GM21515 (cell line): Measurements from ENCODE around the gene PDP2.
"Not testable (repeated sequence)": the region's sequence is repeated elsewhere in the genome, so short reads cannot be mapped to it uniquely, and the experiment has no call there.

Experiments
- ATAC-seq: cut with Tn5 transposase; IDR thresholded peaks from one replicate; pipeline ENCODE4 v1.9.1; 2021; ENCODE audit not compliant: unreplicated experiment

PDP2 gene

DNA sequence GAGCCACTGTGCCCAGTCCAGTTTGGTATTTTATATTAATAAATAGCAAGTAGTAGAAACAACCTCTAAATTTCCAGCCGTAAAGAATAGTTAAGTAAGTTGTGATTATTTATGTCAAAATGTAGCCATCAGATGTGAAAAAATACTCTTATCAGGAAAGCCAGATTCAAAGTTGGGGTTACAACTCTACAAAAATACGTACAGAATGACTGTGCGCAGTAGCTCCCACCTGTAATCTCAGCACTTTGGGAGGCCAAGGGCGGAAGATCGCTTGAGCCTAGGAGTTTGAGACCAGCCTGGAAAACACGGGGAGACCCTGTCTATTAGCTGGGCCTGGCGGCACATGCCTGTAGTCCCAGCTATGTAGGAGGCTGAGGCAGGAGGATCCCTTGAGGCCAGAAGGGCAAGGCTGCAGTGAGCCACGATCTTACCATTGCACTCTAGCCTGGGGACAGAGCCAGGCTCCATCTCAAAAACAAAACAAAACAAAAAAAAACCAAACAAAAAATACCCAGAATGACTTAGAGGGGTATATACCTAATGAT is 1.7 kb downstream of the PDP2 start:
- ATAC-seq, result no peak

DNA sequence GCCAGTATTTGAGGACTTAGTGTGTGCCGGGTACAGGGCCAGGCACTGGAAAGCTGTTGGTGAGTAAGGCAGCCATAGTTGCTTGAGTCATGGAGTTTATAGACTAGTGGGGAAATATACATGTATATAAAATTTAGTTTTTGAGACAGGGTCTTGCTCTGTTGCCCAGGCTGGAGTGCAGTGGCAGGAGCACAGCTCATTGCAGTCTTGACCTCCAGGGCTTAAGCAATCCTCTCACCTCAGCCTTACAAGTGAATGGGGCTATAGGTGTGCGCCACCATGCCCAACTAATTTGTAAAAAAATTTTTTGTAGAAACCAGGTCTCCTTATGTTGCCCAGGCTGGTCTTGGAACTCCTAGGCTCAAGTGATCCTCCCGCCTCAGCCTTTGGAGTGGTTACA is 2.4 kb downstream of the PDP2 start:
- ATAC-seq, result no peak

DNA sequence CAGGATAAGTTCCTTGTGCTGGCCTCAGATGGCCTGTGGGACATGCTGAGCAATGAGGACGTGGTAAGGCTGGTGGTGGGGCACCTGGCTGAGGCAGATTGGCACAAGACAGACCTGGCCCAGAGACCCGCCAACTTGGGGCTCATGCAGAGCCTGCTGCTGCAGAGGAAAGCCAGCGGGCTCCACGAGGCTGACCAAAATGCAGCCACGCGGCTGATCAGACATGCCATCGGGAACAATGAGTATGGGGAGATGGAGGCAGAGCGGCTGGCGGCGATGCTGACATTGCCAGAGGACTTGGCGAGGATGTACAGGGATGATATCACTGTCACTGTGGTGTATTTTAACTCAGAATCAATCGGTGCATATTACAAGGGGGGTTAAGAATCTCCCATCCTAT is 5.2 kb downstream of the PDP2 start:
- no peak for ATAC-seq

DNA sequence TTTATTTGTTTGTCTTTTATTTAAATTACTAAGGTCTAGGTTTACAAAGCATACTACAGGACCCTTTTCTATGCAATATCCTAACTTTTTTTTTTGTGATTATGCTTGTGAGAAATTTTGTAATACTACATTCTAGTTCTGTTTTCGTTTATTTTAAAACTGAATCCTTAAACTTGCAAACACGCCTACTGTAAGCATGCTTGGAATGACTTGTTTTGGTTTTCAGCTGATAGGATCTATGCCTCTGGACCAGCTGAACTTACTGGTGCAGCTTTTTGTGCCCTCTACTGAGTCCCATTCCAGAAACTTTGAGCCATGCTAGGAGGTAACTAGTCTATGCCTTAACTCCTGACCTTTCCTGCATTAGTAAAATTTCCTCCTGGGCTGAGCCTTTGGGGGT is 6.0 kb downstream of the PDP2 start:
- no peak for ATAC-seq

DNA sequence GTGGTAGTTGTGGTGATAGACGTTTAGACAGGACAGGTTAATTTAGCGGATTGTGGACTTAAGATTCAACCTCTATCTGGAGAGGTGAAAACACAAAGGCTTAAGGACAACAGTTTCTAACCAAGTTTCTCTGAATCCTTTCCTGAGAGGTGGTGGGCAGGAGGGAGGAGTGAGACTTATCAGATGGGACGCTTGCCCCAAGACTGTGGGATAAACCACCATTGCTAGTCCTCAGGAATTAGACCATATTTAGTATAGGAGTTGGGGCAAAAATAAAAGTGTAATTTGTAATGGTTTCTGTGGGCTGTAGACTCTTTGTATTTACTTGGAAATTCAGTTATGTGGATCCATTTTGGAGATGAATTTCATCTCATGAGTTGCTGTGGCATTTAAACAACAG is 6.6 kb downstream of the PDP2 start:
- no peak for ATAC-seq

DNA sequence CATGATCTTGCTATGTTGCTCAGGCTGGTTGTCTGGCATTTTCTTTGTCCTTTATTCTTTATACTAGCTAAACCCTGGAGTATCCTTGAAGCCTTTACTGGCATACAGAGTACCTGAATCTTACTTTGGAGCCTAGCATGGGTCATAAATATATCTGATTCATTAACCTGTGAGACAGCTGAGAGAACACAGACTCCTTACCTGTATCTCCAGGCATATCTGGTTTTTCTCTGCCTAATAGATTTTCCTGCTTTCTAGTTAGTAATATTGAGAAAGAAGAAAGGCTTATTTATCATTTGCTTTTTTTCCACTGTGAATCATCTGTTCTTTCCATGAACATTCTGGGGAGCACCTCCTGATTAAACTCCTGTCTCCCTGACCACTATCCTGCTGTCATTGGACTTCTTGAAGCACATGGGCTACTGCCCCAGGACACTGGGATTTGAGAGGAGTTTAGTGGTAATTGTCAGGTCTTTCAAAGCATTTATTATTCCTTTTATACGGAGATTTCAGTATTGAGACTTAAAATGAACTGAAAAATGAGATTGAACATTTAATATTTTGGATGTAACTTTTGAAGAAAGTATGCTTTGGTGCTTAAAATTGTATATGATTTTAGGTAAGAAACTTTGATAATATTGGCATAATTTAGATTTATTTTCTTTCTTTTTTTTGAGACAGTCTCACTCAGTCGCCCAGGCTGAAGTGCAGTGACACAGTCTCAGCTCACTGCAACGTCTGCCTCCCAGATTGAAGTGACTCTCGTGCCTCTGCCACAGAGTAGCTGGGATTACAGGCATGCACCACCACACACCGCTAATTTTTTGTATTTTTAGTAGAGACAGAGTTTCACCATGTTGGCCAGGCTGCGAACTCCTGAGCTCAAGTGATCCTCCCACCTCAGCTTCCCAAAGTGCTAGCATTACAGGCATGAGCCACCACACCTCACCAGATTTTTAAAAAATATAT is 8.6 kb downstream of the PDP2 start:
- ATAC-seq, result no peak

DNA sequence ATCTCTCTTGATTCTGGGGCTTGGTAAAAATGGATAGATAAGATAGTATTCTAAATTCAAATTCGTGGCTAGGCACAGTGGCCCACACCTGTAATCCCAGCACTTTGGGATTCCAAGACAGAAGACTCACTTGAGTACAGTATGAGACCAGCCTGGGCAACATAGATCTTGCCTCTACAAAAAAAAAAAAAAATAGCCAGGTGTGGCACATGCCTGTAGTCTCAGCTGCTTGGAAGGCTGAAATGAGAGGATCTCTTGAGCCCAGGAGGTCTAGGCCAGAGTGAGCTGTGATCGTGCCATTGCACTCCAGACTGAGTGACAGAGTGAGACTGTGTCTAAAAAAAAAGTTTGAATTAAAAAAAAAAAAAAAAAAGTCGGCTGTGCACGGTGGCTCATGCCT is 9.3 kb downstream of the PDP2 start:
- ATAC-seq, result no peak

DNA sequence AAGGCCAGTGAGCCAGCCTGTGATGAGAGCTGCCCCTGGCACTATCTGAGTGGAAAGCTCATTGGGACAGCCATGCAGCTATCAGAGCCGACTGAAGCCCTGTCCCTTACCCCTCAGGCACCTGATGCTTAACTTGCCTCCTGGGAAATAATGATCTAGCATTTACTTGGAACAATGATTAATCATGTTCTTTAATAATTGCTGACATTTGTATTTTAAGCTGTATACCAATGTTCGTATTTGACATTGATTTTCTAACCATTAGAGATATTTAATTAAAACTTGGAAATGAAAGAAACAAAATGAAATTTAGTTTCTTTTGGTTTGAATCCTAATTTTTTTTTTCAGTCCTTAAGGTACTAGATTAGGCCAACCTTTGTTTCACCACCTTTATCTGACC is 10.5 kb downstream of the PDP2 start:
- no peak for ATAC-seq

DNA sequence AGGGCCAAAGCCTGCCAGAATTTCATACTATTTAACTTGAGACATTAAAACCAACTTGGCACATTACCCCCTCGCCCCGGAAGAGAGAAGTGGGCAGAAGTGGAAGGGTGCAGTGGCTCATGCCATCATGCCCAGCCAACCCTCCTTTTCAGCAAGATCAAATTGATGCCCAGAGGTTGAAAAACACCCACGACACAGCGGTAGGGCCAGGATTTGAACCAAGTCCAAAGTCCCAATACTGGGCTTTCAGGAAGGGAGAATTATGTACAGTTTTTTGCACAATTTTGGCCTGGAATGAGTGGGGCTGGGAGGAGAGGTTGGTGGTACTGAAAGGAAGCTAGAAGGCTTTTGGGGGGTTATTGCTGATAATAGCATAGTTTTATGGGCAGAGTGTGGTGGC is 11.0 kb downstream of the PDP2 start:
- ATAC-seq, result no peak

DNA sequence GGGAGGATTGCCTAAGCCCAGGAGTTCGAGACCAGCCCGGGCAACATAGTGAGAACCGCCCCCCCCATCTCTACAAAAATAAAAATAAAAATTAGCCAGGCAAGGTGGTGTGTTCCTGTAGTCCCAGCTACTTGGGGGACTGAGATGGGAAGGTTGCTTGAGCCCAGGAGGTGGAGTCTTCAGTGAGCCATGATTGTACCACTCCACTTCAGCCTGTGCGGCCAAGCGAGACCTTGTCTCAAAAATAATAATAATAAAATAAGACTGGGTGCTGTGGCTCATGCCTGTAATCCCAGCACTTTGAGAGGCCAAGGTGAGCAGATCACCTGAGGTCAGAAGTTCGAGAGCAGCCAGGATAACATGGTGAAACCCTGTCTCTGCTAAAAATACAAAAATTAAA is 11.5 kb downstream of the PDP2 start:
- no peak for ATAC-seq

DNA sequence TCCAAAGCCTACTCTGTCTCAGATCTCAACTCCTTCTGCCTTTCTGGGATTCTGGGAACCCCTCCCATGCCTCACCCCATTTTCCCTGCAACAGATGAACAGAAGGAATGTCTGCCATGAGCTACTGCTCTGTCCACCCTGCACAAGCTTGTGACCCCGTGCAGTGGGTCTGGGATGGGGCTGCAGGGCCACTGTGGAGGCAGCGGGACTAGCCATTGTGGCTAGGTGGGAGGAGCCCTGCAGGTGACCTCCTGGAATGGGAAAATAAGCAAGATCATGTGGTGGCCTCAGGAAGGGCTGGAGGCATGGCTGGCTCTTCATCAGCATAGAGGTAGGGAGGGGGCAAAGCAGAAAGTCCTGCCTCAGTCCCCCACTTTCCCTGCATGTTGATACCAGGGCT is 13.7 kb downstream of the PDP2 start:
- no peak for ATAC-seq

DNA sequence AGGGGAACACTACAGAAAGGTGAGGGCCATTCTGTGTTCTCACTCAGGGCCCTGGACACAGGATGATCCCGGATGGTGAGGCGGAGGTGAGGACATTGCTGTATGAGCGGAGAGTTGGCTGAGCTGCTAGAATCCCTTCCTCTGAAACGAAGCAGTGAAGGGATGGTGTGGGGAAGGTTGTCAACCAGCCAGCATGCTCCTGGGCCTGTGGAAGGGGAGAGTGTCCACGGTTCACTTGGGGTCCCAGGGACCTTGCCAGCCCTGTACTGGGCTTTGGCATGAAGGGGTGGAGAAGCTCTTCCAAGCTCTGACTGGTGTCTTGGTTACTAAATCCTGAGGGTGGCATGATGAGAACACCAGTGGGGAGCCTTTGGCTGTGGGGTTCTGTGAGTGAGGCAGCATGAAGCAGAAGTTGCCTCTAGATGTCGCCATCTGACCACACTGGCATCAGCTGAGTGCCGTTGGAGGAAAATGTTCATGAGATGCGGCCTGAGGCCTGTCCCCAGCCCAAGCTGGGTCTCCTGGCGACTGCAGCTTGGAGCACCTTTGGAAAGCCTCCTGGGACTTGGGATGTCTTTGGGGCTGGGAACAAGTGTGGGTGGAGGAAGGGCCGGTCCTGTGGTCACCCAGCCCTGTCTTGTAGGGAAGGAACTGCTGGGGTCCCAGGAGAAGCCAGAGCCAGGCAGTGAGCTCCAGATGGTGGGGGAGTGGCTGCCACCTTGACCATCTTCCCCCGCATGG is 14.8 kb downstream of the PDP2 start:
- ATAC-seq, result no peak

DNA sequence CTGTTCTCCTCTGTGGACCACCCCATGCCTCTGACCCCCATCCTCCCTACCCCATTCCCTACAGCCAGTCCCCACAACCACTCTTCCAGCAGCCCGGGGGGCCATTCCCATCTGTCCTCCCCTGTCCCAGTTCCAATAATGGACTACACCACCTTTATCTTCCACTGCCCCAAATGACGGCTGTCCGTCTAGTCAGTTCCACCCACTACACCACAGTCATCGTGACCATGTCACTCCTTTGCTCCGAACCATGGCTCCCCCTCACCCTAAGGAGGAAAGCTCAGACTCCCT is 15.3 kb downstream of the PDP2 start:
- ATAC-seq, result no peak

DNA sequence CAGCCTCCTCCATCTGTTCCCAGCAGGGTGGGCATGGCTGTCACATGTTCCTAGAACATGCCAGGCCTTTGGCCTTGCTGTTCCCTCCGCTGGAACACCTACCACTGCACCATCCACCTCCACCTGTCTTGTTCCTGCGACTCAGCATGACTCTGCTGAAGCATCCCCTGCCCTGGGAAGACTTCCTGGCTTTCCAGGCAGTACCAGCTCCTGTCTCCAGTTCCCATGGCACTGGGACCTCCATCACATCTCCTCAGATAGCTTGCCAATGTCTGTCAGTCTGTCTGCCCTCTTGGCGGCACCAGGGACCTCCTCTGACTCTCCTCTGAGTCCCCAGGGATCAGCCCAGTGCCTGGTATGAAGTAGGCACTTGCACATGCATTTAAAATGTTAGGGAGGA is 15.7 kb downstream of the PDP2 start:
- no peak for ATAC-seq

DNA sequence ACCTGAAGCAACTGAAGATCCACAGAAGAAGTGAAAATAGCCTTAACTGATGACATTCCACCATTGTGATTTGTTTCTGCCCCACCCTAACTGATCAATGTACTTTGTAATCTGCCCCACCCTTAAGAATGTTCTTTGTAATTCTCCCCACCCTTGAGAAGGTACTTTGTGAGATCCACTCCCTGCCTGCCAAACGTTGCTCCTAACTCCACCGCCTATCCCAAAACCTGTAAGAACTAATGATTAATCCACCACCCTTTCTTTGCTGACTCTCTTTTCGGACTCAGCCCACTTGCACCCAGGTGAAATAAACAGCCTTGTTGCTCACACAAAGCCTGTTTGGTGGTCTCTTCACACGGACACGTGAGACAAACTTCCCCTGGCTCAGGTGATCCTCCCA is 16.4 kb downstream of the PDP2 start:
- ATAC-seq, result not testable (repeated sequence)

DNA sequence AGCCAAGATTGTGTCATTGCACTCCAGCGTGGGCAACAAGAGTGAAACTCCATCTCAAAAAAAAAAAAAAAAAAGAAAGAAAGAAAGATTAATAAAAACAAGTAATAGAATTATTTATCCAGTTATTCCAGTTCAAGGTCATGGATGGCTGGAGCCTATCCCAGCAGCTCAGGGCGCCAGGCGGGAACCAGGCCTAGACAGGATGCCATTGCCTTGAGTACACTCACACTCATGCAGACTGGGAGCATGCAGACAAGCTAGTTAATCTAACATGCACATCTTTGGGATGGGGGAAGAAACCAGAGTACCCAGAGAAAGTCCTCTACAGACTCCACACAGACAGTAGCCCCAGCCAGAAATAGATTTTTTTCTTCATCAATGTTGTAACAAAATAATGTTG is 17.9 kb downstream of the PDP2 start:
- ATAC-seq, result no peak

DNA sequence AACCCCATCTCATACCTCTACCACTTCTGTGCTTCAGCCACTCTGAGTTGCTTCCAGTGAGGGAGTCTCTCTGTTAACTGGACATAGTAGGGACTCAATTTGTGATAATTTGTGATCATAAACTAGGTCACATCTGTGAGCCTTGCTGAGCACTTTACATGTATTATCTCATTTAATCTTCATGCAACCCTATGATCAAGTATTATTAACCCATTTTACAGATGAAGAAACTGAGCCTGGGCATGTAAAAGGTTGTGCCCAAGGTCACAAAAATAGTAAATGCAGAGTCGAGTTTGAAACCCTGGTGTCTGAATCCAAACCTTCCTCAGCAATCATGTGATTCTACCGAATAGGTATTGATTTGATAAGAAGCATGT is 18.6 kb downstream of the PDP2 start:
- no peak for ATAC-seq

DNA sequence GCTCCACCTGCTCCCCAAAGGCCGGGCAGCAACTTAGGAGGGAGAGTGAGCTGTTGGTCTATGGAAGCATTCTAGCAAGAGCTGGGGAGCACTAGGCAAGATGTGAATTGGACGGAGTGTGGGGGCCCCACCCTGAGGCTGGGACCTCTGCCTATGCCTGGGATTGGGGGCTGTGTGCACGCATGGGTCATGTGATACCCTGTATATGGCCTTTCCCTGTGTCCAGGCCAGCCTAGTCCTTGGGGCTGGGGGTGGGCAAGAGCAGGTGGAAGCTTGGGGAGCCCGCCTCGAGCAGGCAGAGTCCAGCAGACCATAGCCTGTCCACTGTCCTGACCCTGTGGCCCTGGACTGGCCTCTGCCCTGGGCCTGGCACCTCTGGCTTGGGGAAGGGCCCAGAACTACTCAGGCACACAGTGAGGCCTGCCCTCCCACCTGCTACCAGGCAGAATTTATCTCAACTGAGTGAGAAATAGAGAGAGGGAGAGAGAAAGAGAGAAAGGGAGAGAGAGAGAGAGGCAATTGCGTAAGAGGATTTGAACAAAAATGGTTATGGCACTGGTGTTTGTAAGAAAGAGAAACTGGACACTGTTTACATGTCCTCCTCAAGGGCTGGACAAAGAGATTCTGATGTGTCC is 19.1 kb downstream of the PDP2 start:
- no peak for ATAC-seq

DNA sequence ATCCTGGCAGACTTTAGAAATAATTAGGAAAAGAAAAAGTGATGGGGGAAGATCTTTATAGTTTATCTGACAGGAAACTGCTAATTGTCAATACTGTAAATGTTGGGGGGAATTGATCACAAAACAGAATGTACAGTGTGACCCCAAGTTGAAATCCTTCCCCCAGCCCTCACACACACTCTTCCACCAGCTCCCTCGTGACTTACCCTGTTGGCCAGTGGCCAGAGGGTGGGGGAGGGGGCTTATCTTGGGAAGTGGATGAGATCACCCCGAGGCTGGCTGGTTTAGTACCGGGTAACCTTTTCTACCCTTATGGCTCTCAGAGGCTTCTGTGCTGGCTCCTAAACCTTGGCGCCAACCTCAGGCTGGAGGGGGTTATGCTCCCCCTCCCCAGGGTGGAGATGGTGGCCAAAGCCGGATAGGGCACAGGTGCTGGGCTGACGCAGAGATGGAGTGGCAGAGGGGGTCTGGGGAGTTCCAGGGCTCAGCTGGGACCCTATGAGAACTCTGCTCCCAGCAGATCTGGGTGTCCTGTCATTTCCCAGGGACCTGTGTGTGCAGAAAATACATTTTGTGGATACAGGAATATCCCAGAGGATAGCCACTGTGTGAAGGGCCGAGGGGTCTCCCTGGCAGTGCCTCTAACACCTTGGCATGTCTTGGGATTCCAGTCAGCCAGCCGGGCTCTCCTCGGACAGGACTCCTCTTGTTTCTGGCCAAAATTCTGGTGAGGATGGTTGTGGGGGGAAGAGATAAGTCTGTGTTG is 19.8 kb downstream of the PDP2 start:
- ATAC-seq, result no peak

DNA sequence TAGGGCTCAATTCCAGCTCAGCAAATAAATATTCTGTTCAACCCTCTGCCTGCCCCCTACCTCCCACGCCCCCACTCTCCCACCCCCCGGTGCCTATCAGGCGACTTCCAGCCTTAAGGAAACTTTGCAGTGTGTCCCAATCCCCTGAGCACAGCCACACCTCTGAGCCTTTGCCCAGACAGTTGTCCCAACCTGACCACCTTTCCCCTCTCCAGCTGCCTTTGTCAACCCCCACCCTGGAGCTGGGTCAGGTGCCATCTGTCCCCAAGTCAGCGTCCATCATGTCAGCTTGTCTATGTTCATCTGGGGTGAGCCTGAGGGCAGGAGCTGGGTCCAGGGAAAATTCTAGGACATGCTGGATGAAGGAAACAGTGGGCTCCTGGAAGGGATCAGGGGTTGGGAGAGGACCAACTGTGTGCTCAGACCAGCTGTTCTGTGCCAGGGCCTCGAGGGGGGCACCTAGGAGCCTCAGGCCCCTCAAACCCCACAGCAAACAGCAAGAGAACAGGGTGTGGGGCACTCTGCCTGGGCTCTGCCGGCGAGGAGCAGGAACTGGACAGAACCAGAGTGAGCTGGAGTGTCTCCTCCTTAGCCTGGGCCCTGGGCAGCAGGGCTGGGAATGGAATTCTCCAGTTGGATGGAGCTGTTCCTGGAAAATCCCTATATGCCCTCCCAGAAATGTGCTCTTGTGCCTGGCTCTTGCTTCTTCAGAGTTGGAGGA is 20.6 kb downstream of the PDP2 start:
- ATAC-seq, result no peak
